ENCODE results near the gene BIRC6.
"Not testable (repeated sequence)": the region's sequence is repeated elsewhere in the genome, so short reads cannot be mapped to it uniquely, and the experiment has no call there.

BIRC6 gene

GRCh38 chr2:32627441-32627813, 270.6 kb downstream of the BIRC6 start:
- ChIA-PET CTCF (no interaction called here), POLR2A (ENCODE audit: low non-redundant PET) (interaction anchor here (0.9 to 1.0 kb wide), 2 partner anchors 8 to 14 kb away, joined by 3 read pairs; no protein-coding TSS in a partner anchor)
- peak; percentile 20 for DNase-seq (ENCODE audit: low spot score)
- H3K27ac ChIP-seq = peak overlapping the region; percentile 59
- no peak; the same call in 1 of the 2 replicates for TF ChIP-seq CTCF (conservative IDR thresholded peaks at IDR 0.05; ENCODE audit: low read depth)

- CTCF ChIA-PET = interaction anchor here (0.5 kb wide), 1 partner anchor 18 kb away, joined by 3 read pairs; no protein-coding TSS in a partner anchor
- H3K27ac ChIP-seq = peak within 1 kb of the TSS; percentile 59
- TF ChIP-seq CTCF (conservative IDR thresholded peaks at IDR 0.05; ENCODE audit: low read depth) = no peak
- POLR2A ChIA-PET (ENCODE audit: low non-redundant PET) = interaction anchor here (0.9 to 1.0 kb wide), 2 partner anchors 9 to 14 kb away, joined by 3 read pairs; no protein-coding TSS in a partner anchor
- DNase-seq (ENCODE audit: low spot score) = peak; percentile 97
Observed at GRCh38 chr2:32627814-32628579, 271.2 kb downstream of the BIRC6 start, which contains the start of gene TTC27. Gene TTC27, plus strand, starts transcription at chr2:32628050. Its CDS starts 243 bp downstream, at chr2:32628293.

GRCh38 chr2:32632089-32632488, 275.3 kb downstream of the BIRC6 start:
- DNase-seq (ENCODE audit: low spot score) = peak; percentile 21
- TF ChIP-seq CTCF (conservative IDR thresholded peaks at IDR 0.05; ENCODE audit: low read depth) = no peak
- POLR2A ChIA-PET (ENCODE audit: low non-redundant PET) = no interaction called here
- CTCF ChIA-PET = interaction anchor here (0.7 kb wide), 1 partner anchor 166 kb away, joined by 4 read pairs; no protein-coding TSS in a partner anchor
- no peak overlapping the region for H3K27ac ChIP-seq

GRCh38 chr2:32633040-32633439, 276.2 kb downstream of the BIRC6 start:
- TF ChIP-seq CTCF (conservative IDR thresholded peaks at IDR 0.05; ENCODE audit: low read depth) = no peak
- ChIA-PET CTCF (interaction anchor here (0.6 kb wide), 3 partner anchors 18 to 1405 kb away, joined by 3 to 4 read pairs (median 3); no protein-coding TSS in a partner anchor), POLR2A (ENCODE audit: low non-redundant PET) (no interaction called here)
- no peak for DNase-seq (ENCODE audit: low spot score)
- H3K27ac ChIP-seq = no peak overlapping the region

GRCh38 chr2:32638548-32638947, 281.7 kb downstream of the BIRC6 start:
- DNase-seq (ENCODE audit: low spot score); POLR2A ChIA-PET (ENCODE audit: low non-redundant PET); H3K27ac ChIP-seq: not testable (repeated sequence)
- CTCF ChIA-PET = interaction anchor here (0.6 kb wide), 1 partner anchor 49 kb away, joined by 8 read pairs; no protein-coding TSS in a partner anchor

- ChIA-PET POLR2A (ENCODE audit: low non-redundant PET) (no interaction called here), CTCF (interaction anchor here (0.7 kb wide), 1 partner anchor 70 kb away, joined by 3 read pairs; no protein-coding TSS in a partner anchor)
- DNase-seq (ENCODE audit: low spot score) = no peak
- no peak for TF ChIP-seq CTCF (conservative IDR thresholded peaks at IDR 0.05; ENCODE audit: low read depth)
- H3K27ac ChIP-seq = no peak overlapping the region
Observed at GRCh38 chr2:32641180-32641579, 284.4 kb downstream of the BIRC6 start.

- ChIA-PET CTCF (interaction anchor here (0.6 kb wide), 1 partner anchor 48 kb away, joined by 4 read pairs; no protein-coding TSS in a partner anchor), POLR2A (ENCODE audit: low non-redundant PET) (no interaction called here)
- no peak overlapping the region for H3K27ac ChIP-seq
- DNase-seq (ENCODE audit: low spot score) = no peak
- no peak for TF ChIP-seq CTCF (conservative IDR thresholded peaks at IDR 0.05; ENCODE audit: low read depth)
Observed at GRCh38 chr2:32647180-32647651, 290.4 kb downstream of the BIRC6 start.
